Activated T-helper 1 cell treated with anti-CD3 and anti-CD28 coated beads, Interleukin-2, amount 50 U/mL, for 16 hours (primary cell): Measurements from ENCODE around the gene NPTXR.

Experiments
- DNase-seq, 2 donors: peaks; one replicate each; pipeline ENCODE4 v3.0.0-alpha.2; 2020; ENCODE audit warnings: low read depth in 1 of 2, low spot score in 1 of 2

NPTXR gene

GRCh38 chr22:38843657-38844314, at the start of gene NPTXR:
Gene NPTXR, minus strand, starts transcription at chr22:38844028.
- no peak for DNase-seq

GRCh38 chr22:38891256-38891655, 47.4 kb upstream of the NPTXR start:
- DNase-seq: no peak

GRCh38 chr22:38890377-38890776, 46.5 kb upstream of the NPTXR start:
- DNase-seq: no peak

GRCh38 chr22:38886333-38886732, 42.5 kb upstream of the NPTXR start:
- no peak for DNase-seq

GRCh38 chr22:38882972-38883622, 39.3 kb upstream of the NPTXR start:
- no peak for DNase-seq

- DNase-seq: no peak
Observed at GRCh38 chr22:38881997-38882879, 38.4 kb upstream of the NPTXR start.

GRCh38 chr22:38881464-38881871, 37.6 kb upstream of the NPTXR start:
- DNase-seq: no peak

GRCh38 chr22:38879961-38880360, 36.1 kb upstream of the NPTXR start:
- no peak for DNase-seq

GRCh38 chr22:38879108-38879729, 35.4 kb upstream of the NPTXR start:
- no peak for DNase-seq

- DNase-seq: no peak
Observed at GRCh38 chr22:38878001-38878400, 34.2 kb upstream of the NPTXR start.

- no peak for DNase-seq
Observed at GRCh38 chr22:38874529-38875222, 30.8 kb upstream of the NPTXR start.

- peak; percentile 30 to 63 for DNase-seq
Observed at GRCh38 chr22:38873469-38874411, 29.9 kb upstream of the NPTXR start.

GRCh38 chr22:38872831-38873248, 29.0 kb upstream of the NPTXR start:
- no peak for DNase-seq

GRCh38 chr22:38872172-38872830, 28.5 kb upstream of the NPTXR start, which contains the start of gene CBX6:
Gene CBX6, minus strand, starts transcription at chr22:38872216. Its CDS starts 26 bp downstream, at chr22:38872190.
- DNase-seq: peak; percentile 88 to 94

GRCh38 chr22:38871360-38872171, 27.7 kb upstream of the NPTXR start:
- no peak for DNase-seq

GRCh38 chr22:38870791-38871359, 27.0 kb upstream of the NPTXR start:
- DNase-seq: no peak

GRCh38 chr22:38870312-38870741, 26.5 kb upstream of the NPTXR start:
- DNase-seq: peak; percentile 73 to 76

- DNase-seq: no peak
Observed at GRCh38 chr22:38869663-38870062, 25.8 kb upstream of the NPTXR start.
